Sigmoid colon (tissue), 4 donors: ENCODE results near the gene MEOX2.

ENCODE experiments used
- CTCF ChIP-seq, 4 experiments: fragments of 450-650 bp in 3 of 4; fragments of 200-600 bp in 1 of 4; IDR thresholded peaks; one replicate each; pipeline ENCODE4 v1.5.1; 2016 to 2019; ENCODE audit warnings: antibody characterized with exemption in 4 of 4, mild to moderate bottlenecking in 3 of 4, moderate library complexity in 2 of 4
- EP300 ChIP-seq, 4 donors: sonication (generic); formaldehyde crosslinking; IDR thresholded peaks; one replicate each; pipeline ENCODE4 v1.6.1; 2017; ENCODE audit warnings: antibody characterized with exemption in 4 of 4
- POLR2A ChIP-seq, 2 donors: fragments of 450-650 bp; IDR thresholded peaks; one replicate each; pipeline ENCODE4 v1.6.1; 2016; ENCODE audit warnings: antibody characterized with exemption in 2 of 2, mild to moderate bottlenecking in 2 of 2, moderate library complexity in 2 of 2

GRCh38 chr7:15692501-15693020, 6.1 kb upstream of the MEOX2 start:
- TF ChIP-seq CTCF (IDR thresholded peaks at IDR 0.05) = no peak
- no peak for TF ChIP-seq POLR2A (IDR thresholded peaks at IDR 0.05)
- no peak for TF ChIP-seq EP300 (IDR thresholded peaks at IDR 0.05)
